HG03066 (cell line): ENCODE measurements around the gene SURF6.
"Not testable (repeated sequence)": the region's sequence is repeated elsewhere in the genome, so short reads cannot be mapped to it uniquely, and the experiment has no call there.

ENCODE experiments used
- ATAC-seq: cut with Tn5 transposase; IDR thresholded peaks from one replicate; pipeline ENCODE4 v1.9.1; 2021; ENCODE audit warnings: low read depth; ENCODE audit not compliant: unreplicated experiment

Gene SURF6

DNA sequence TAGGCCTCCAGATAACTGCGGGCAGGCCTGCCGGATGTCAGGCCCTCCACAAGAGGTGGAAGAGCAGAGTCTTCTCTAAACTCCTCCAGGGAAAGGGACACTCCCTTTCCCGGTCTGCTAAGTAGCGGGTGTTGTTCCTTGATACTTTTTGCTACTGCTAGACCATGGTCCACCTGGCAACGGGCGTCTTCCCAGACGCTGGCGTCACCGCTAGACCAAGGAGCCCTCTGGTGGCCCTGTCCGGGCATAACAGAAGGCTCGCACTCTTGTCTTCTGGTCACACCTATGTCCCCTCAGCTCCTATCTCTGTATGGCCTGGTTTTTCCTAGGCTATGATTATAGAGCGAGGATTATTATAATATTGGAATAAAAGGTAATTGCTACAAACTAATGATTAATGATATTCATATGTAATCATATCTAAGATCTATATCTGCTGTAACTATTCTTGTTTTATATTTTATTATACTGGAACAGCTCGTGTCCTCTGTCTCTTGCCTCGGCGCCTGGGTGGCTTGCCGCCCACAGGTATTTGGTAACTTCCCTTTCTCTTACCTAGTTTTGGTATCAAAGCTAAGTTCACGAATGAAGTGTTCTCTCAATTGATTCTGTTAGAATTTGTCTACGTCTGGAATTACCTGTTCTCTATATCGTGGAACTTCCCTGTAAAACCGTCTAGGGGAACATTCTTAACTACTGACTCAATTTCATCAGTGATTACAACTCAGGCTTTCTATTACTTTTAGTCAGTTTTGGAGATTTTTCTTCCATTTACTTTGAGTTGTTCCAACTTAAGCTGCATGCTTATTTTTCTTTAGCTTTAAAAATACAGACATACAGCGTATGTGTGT lies 6.5 kb downstream of the SURF6 start:
- not testable (repeated sequence) for ATAC-seq

DNA sequence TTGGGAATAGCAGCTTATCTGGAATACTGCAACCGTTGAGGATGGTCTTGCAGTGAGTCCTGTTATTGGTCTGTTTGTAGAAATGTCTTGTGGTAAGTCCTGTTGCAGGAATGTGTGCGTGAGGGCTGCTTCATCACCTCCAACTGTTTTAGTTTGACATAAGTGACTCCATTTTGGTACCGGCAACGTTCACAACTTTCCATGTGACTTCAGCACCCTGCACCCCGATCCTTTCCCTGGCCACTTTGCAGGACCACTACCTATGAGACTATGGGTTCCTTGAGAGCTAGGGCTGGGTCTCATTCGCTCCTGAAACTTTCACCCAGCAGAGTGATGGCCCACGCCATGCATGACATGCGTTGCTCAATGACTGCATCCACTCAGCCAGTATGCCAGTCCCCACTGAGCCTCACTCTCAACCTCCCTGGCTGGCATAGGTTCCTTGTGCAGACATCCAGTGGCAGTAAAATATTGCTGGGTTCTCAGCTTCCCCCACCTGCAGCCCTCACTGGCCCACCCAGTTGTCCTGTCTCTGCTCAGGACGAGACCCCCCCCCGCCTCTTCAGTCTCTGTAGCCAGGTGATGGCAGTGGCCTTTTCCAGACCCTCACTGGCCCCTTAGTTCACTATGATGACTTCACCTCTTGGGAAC lies 8.0 kb downstream of the SURF6 start:
- ATAC-seq, result no peak

DNA sequence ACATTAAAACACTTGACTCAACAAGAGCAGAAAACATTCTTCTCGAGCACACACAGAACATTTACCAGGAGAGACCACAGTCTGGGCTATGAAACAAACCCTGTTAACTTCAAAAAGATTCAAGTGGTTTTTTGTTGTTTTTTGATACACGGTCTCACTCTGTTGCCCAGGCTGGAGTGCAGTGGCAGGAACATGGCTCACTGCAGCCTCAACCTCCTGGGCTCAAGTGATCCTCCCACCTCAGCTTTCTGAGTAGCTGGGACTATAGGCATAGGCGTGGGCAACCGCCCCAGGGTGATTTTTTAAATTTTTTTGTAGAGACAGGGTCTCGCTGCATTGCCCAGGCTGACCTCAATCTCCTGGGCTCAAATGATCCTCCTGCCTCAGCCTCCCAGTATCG lies 9.0 kb downstream of the SURF6 start:
- ATAC-seq, result not testable (repeated sequence)

- ATAC-seq, result no peak
Observed at GRCh38 chr9:133323991-133324703, 11.8 kb downstream of the SURF6 start.

GRCh38 chr9:133323211-133323610 lies 12.8 kb downstream of the SURF6 start:
- ATAC-seq, result no peak

DNA sequence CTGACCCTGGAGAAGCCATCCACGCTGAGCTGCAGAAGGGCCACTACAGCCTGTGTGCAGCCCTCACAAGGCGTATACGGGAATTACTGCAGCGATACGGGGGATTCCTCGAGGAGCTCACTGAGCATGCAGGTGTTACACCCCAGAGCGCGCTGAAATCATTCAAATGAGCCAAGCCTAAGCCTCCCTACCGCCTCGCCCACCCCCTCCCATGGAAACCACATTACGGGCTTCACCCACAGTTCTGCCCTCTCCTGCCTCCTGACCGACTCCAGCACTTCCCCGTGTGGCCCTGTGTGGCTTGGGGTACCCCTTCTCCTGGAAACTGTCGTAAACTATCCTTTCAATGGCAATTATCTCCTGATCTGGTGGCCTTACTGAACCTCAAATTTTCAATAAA lies 13.3 kb downstream of the SURF6 start:
- ATAC-seq, result no peak

DNA sequence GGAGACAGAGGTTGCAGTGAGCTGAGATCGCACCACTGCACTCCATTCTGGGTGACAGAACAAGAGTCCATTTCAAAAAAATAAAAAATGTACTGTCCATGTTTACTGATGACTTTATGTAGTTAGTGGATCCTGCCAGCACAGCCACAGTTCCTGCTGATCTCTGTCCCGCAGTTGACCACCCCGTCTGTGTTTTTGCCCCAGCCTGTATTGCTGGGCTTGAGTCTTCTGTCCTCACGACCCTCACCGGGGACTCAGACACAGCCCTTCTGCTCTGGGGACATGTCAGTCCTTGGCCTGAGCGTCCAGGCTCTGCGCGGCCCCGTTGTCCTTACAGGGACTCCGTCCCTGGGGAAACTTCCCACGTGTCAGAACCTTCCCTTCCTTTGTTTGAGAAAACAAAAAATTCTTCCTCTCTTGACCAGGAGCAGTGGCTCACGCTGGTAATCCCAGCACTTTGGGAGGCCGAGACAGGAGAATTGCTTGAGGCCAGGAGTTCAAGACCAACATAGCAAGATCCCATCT lies 14.5 kb downstream of the SURF6 start:
- ATAC-seq, result no peak

- no peak for ATAC-seq
Observed at GRCh38 chr9:133320421-133320881, 15.5 kb downstream of the SURF6 start.

- ATAC-seq, result not testable (repeated sequence)
Observed at GRCh38 chr9:133317551-133317950, 18.4 kb downstream of the SURF6 start.

DNA sequence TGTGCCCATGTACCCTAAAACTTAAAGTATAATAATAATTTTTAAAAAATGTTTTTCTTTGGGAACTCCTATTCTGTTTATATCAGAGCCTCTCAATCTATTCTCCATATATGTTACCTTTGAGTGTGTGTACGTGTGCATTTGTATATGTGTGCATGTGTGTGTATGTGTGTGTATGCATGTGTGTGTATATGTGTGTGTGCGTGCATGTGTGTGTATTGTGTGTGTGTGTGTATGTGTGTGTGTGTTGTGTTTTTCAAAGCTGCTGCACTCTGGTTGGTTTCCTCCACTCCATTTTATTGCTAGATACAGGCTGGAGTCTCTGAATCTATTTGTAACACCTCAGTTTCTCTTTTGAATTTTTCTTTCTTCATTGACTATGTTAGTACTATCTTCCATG lies 20.0 kb downstream of the SURF6 start:
- ATAC-seq, result no peak

- no peak for ATAC-seq
Observed at GRCh38 chr9:133309608-133310007, 26.4 kb downstream of the SURF6 start.

- no peak for ATAC-seq
Observed at GRCh38 chr9:133307301-133307700, 28.7 kb downstream of the SURF6 start.

DNA sequence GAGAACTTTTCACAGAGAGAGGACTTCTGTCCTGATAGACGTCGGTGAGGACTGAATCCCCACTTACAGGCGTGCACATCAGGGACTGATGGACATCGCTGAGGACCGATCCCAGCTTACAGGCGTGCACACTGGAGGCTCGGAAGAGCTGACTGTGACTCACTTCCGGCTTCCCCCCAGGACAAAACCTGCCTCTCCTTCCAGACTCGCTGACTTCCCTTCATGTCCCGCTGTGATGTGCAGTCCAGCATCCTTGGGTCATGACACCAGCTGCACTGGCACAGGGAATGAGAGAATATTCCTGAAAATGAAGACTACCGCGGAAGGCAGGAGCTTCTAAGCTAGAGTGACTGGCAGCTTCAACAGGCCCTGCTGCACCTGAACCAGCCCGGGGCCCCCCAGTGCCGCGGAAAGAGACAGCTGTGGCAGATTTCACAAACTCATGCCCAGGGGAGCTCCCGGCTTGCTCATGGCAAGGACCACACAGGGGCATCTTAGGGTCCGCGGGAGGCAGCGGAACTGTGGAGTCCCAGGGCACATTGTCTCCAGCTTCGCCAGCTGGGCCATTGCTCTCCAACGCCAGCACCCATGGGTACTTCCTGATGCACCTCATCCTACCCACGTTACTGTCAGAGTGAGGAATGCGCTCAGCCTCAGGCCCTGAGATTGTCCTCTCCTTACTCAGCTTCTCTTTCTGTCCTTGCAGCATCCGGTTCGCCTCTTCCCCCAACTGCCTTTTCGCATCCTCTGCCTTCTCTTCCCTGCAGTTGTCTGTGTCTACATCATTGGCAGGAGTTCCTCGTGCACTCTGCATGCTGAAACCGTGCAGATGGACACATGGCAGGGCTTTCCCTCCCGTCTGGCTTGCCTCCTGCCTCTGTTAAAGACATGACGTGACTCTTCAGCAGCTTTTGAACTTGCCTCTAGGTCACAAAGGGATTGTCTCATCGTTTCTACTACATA lies 29.5 kb downstream of the SURF6 start:
- ATAC-seq, result no peak

DNA sequence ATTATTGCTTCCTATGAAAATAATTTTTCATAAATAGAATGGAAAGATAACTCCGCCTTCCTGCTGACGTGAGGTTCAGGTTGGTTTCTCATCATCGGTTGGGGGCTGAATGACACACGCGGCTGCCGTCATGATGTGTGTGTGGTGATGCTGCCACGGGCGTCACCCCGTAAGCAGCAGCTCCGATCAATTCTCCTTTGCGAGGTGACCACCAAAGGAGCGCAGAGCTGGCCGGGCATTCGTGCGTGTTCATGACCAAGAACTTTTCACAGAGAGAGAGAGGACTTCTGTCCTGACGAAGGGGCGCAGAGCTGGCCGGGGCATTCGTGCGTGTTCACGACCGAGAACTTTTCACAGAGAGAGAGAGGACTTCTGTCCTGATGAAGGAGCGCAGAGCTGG lies 30.3 kb downstream of the SURF6 start:
- ATAC-seq, result no peak

- no peak for ATAC-seq
Observed at GRCh38 chr9:133304477-133305377, 31.3 kb downstream of the SURF6 start.

GRCh38 chr9:133304158-133304470 lies 31.9 kb downstream of the SURF6 start:
- ATAC-seq, result no peak

DNA sequence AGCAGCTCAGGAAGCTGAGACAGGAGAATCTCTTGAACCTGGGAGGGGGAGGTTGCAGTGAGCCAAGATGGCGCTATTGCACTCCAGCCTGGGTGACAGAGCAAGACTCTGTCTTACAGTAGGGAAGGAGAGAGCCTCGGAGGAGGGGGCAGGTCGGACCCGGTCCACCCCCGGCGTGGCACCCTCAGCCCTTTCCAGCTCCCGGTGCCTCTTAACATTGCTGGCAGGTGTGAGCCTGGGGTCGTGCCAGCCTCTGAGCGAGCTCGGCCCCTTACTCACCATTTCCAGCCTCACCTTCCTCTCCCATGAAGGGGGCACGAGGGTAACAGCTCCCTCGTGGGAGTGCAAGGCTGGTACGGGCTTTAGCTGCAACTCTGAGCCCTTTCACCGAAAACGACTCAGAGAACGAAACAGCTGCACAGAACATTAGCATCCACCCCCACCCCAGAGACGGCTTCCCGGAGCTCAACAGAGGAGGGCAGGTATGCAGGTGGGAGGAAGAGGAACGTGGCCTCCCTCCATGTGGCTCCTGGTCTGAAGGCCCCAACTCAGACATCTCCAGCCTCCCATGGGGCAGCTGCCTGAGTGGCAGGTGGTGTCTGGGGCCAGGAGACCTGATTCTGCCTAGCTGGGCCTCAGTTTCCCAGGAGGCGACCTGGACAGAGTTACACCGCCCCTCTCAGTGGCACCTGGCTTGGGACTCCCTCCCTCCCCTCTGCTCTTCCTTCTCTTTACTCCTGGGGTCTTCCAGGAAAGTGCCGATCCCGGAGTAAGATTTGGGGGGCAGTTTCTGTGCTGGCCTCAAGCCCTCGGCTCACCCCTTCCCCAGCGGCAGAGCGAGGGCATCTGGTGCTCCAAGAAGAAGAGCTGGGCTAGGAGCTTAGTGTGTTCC lies 32.5 kb downstream of the SURF6 start:
- ATAC-seq, result no peak
